Activated T-cell treated with anti-CD3 and anti-CD28 coated beads for 24 hours (primary cell): ENCODE data around the gene DCTPP1.
A peak's percentile ranks its signal among the peaks of the same experiment; 100 is the strongest.
"Not testable (repeated sequence)": the region's sequence is repeated elsewhere in the genome, so short reads cannot be mapped to it uniquely, and the experiment has no call there.

Source experiments
- DNase-seq: peaks from one replicate; pipeline ENCODE4 v3.0.0-alpha.2; 2020; ENCODE audit warnings: low read depth

Gene DCTPP1

GRCh38 chr16:30429678-30430427 is at the start of gene DCTPP1:
Gene DCTPP1 (minus strand): TSS chr16:30430030. CDS start chr16:30429980, 50 bp downstream.
- peak; percentile 96 for DNase-seq

- no peak for DNase-seq
Measured at GRCh38 chr16:30478766-30479478, 49.1 kb upstream of the DCTPP1 start.

- DNase-seq = not testable (repeated sequence)
Measured at GRCh38 chr16:30477773-30478172, 47.9 kb upstream of the DCTPP1 start.

- DNase-seq = no peak
Measured at GRCh38 chr16:30476991-30477390, 47.2 kb upstream of the DCTPP1 start.

- no peak for DNase-seq
Measured at GRCh38 chr16:30474684-30475083, 44.9 kb upstream of the DCTPP1 start.

GRCh38 chr16:30474074-30474452 is 44.2 kb upstream of the DCTPP1 start:
- no peak for DNase-seq

- peak; percentile 68 for DNase-seq
Measured at GRCh38 chr16:30473231-30474073, 43.6 kb upstream of the DCTPP1 start.

GRCh38 chr16:30472328-30472942 is 42.6 kb upstream of the DCTPP1 start, which contains the start of gene ITGAL:
Gene ITGAL (plus strand): TSS chr16:30472742. CDS start chr16:30472838, 96 bp downstream.
- DNase-seq = peak; percentile 83

GRCh38 chr16:30470632-30470995 is 40.8 kb upstream of the DCTPP1 start:
- DNase-seq = no peak

GRCh38 chr16:30470170-30470512 is 40.3 kb upstream of the DCTPP1 start:
- no peak for DNase-seq

GRCh38 chr16:30464078-30464477 is 34.2 kb upstream of the DCTPP1 start:
- DNase-seq = no peak

GRCh38 chr16:30461426-30461825 is 31.6 kb upstream of the DCTPP1 start:
- not testable (repeated sequence) for DNase-seq

- DNase-seq = no peak
Measured at GRCh38 chr16:30459456-30459855, 29.6 kb upstream of the DCTPP1 start.

GRCh38 chr16:30458561-30459394 is 28.9 kb upstream of the DCTPP1 start:
- peak; percentile 84 for DNase-seq

- DNase-seq = no peak
Measured at GRCh38 chr16:30457743-30458560, 28.1 kb upstream of the DCTPP1 start.

GRCh38 chr16:30457256-30457655 is 27.4 kb upstream of the DCTPP1 start:
- no peak for DNase-seq

GRCh38 chr16:30456302-30456701 is 26.5 kb upstream of the DCTPP1 start:
- DNase-seq = no peak

- DNase-seq = not testable (repeated sequence)
Measured at GRCh38 chr16:30452709-30453580, 23.1 kb upstream of the DCTPP1 start.

GRCh38 chr16:30449116-30449435 is 19.2 kb upstream of the DCTPP1 start:
- DNase-seq = no peak
